Activated B cell treated with CpG ODN at 0.5 μM for 24 hours (primary cell): ENCODE data around the gene ZDHHC3. TPM values are rescaled to one million over a fixed set of nuclear protein-coding genes. Genes with fewer than 3 reads are reported as not detected.

Source experiments
- ATAC-seq: fragments of 200-7000 bp; cut with Tn5 transposase; one replicate; pipeline ENCODE4 v1.10.0; 2021; ENCODE audit warnings: low read depth, mild to moderate bottlenecking, moderate library complexity
- CTCF ChIA-PET: fragments of 350-600 bp; sonication (Branson Sonifier 250); formaldehyde crosslinking; loops from one replicate; lab custom pipeline; 2021; ENCODE audit warnings: antibody characterized with exemption; lab: Charles Lee
- POLR2A ChIA-PET: fragments of 350-600 bp; sonication (Branson Sonifier 250); formaldehyde crosslinking; loops from one replicate; lab custom pipeline; 2021; ENCODE audit warnings: antibody characterized with exemption; lab: Charles Lee
- DNase-seq: peaks from one replicate; pipeline ENCODE4 v3.0.0; 2022
- H3K27ac Mint-ChIP-seq: one replicate; pipeline ENCODE4 v1.8.0; 2020; ENCODE audit warnings: mixed read lengths
- H3K27me3 Mint-ChIP-seq: one replicate; pipeline ENCODE4 v1.8.0; 2021; ENCODE audit warnings: mixed read lengths
- H3K36me3 Mint-ChIP-seq: one replicate; pipeline ENCODE4 v1.8.0; 2021; ENCODE audit warnings: low read depth, mixed read lengths
- H3K4me1 Mint-ChIP-seq: one replicate; pipeline ENCODE4 v1.8.0; 2021; ENCODE audit warnings: mixed read lengths
- H3K4me3 Mint-ChIP-seq: one replicate; pipeline ENCODE4 v1.8.0; 2020; ENCODE audit warnings: mild to moderate bottlenecking, mixed read lengths
- H3K9me3 Mint-ChIP-seq: one replicate; pipeline ENCODE4 v1.8.0; 2020; ENCODE audit warnings: mixed read lengths
- CTCF ChIP-seq: fragments of 200-600 bp; IDR thresholded peaks from one replicate; pipeline ENCODE4 v1.8.0; 2022; ENCODE audit warnings: antibody characterized with exemption, mild to moderate bottlenecking
- intact Hi-C: fragments of 100-400 bp; cut with micrococcal nuclease; formaldehyde crosslinking; loops from one replicate; pipeline ENCODE4 v1.15.1; 2024
- total RNA-seq: library from RNA; stranded (reverse); gene quantifications from 2 replicates; pipeline ENCODE4 v1.2.3, GENCODE V29; 2022

The ZDHHC3 gene
- total RNA-seq, 1 donor from 2014 or later = 43.4 TPM

- Mint-ChIP-seq H3K27ac (no peak overlapping the region), H3K27me3 (no peaks in the 10 kb centered on the region), H3K9me3 (no peaks in the 10 kb centered on the region), H3K4me3 (no peak overlapping the region), H3K4me1 (peaks cover 22% of the 10 kb centered on the region), H3K36me3 (peaks cover 21% of the 10 kb centered on the region)
- ATAC-seq (no peak), DNase-seq (no peak)
- TF ChIP-seq CTCF = no peak
- intact Hi-C loops = no loop called here
- POLR2A ChIA-PET = no interaction called here
- CTCF ChIA-PET = no interaction called here
Measured at GRCh38 chr3:44962621-44963393, 13.2 kb downstream of the ZDHHC3 start.

GRCh38 chr3:44961888-44962287 is 14.1 kb downstream of the ZDHHC3 start:
- CTCF ChIA-PET = no interaction called here
- DNase-seq (no peak), ATAC-seq (no peak)
- Mint-ChIP-seq H3K27ac (no peak overlapping the region), H3K4me1 (peaks cover 20% of the 10 kb centered on the region), H3K27me3 (no peaks in the 10 kb centered on the region), H3K4me3 (no peak overlapping the region), H3K9me3 (no peaks in the 10 kb centered on the region), H3K36me3 (peaks cover 29% of the 10 kb centered on the region)
- no peak for TF ChIP-seq CTCF
- POLR2A ChIA-PET = no interaction called here
- intact Hi-C loops = no loop called here

DNA sequence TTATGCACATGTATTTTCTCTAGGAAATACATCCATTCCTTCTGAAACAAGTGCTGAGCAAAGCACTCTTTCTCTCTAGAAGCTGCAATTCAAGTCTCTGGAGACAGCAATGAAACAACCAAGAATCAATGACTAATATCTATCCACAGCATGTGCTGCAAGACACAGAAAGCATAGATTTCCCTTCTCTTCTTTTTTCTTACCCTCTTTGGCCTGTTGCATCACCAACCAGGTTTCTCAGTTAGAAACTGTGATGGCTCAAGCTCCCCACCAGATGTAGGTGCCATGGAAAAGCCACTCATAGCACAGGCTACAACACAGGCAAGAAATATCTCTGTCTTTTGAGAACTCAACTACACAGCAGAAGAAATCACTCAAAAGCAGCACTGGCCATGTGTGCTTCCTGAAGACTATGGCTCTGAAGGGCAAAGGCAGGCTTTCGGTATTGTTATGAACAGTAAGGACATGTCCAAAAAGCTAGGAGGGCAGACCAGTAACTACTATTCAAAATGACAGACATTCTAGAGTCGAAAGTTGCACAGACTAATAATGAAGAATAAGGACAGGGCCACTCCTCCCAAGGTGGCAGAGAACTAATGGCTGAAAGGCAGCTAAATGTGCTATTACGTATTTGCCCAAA is 15.5 kb downstream of the ZDHHC3 start:
- H3K4me3 Mint-ChIP-seq = no peak overlapping the region
- TF ChIP-seq CTCF = no peak
- H3K27ac Mint-ChIP-seq = no peak overlapping the region
- H3K9me3 Mint-ChIP-seq = no peaks in the 10 kb centered on the region
- ChIA-PET CTCF (no interaction called here), POLR2A (no interaction called here)
- no peak for ATAC-seq
- intact Hi-C loops = no loop called here
- DNase-seq = no peak
- H3K4me1 Mint-ChIP-seq = peaks cover 26% of the 10 kb centered on the region
- peaks cover 38% of the 10 kb centered on the region for H3K36me3 Mint-ChIP-seq
- H3K27me3 Mint-ChIP-seq = no peaks in the 10 kb centered on the region

DNA sequence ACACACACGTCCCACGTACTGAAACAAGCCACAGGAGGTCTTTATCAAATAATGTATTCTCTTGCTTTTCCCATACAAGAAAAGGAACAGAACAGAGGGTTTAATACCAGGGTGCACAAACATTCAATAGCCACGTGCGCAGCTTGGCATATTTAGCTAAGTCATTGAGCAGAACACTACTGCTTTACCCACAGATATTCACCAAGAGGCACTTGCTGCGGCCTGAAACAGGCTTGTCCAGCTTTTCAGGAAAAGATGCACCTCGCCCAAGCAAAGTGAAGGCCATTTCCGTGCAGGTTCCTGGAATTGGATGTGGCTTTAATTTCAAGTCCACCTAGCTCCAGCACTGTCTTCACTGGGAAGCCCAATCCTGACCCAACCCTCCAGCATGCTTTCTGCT is 17.6 kb downstream of the ZDHHC3 start:
- POLR2A ChIA-PET = no interaction called here
- no peak overlapping the region for H3K27ac Mint-ChIP-seq
- no peaks in the 10 kb centered on the region for H3K27me3 Mint-ChIP-seq
- H3K4me1 Mint-ChIP-seq = peaks cover 32% of the 10 kb centered on the region
- no peak for TF ChIP-seq CTCF
- H3K9me3 Mint-ChIP-seq = no peaks in the 10 kb centered on the region
- no peak for ATAC-seq
- no peak overlapping the region for H3K4me3 Mint-ChIP-seq
- DNase-seq = no peak
- peaks cover 42% of the 10 kb centered on the region for H3K36me3 Mint-ChIP-seq
- CTCF ChIA-PET = no interaction called here
- intact Hi-C loops = no loop called here

DNA sequence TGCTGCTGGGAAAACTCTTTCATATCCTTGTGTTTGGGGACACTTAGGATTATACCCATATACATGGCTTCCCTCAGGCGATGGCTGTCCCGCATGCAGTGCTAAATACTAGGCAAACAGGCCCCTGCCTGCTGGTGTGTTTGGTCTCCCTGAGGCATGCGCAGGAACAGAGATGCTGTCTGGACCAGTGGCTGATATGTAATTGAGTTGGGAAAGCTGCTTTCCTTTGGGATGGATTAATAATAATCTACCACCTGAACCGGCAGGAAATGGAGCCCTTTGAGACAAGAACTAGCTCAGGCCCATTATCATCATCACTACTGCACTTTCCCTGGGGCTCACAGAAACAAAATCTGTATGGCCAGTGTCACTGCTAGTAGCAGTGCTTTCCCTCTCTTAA is 18.0 kb downstream of the ZDHHC3 start:
- no peak overlapping the region for H3K4me3 Mint-ChIP-seq
- POLR2A ChIA-PET = no interaction called here
- H3K27ac Mint-ChIP-seq = no peak overlapping the region
- no peaks in the 10 kb centered on the region for H3K27me3 Mint-ChIP-seq
- ATAC-seq (no peak), DNase-seq (no peak)
- H3K9me3 Mint-ChIP-seq = no peaks in the 10 kb centered on the region
- no peak for TF ChIP-seq CTCF
- CTCF ChIA-PET = no interaction called here
- peaks cover 43% of the 10 kb centered on the region for H3K36me3 Mint-ChIP-seq
- peaks cover 32% of the 10 kb centered on the region for H3K4me1 Mint-ChIP-seq
- intact Hi-C loops = no loop called here
